PC-3 (cell line): ENCODE data around the gene OLFML2B. TPM values are rescaled to one million over a fixed set of nuclear protein-coding genes. Genes with fewer than 3 reads are reported as not detected.

Experiments used
- ATAC-seq: fragments of 200-7000 bp; cut with Tn5 transposase; 2 replicates; pipeline ENCODE4 v1.9.1; 2020; ENCODE audit warnings: mild to moderate bottlenecking, moderate library complexity
- BruUV-seq: library from RNA; stranded (reverse); fragments of 400-500 nt; replicated peaks from 2 replicates; lab custom pipeline; 2021; lab: Mats Ljungman, UMichigan
- CTCF ChIA-PET: fragments of 300-600 bp; sonication (Branson Sonifier 250); formaldehyde crosslinking; loops from one replicate; lab custom pipeline; 2022; ENCODE audit warnings: antibody characterized with exemption; lab: Charles Lee
- POLR2A ChIA-PET: fragments of 300-600 bp; sonication (Branson Sonifier 250); formaldehyde crosslinking; loops from one replicate; lab custom pipeline; 2022; ENCODE audit warnings: antibody characterized with exemption; ENCODE audit not compliant: unreplicated experiment; lab: Charles Lee
- DNase-seq: peaks from one replicate; pipeline ENCODE4 v3.0.0-alpha.2; 2015
- H2AFZ ChIP-seq: fragments of 300-600 bp; sonication (generic); 2 replicates; pipeline ENCODE4 v1.6.0; 2016; ENCODE audit warnings: antibody characterized with exemption, low read length
- H3F3A ChIP-seq: fragments of 300-600 bp; sonication (generic); one replicate; pipeline ENCODE4 v1.6.0; 2017; ENCODE audit warnings: antibody characterized with exemption, low read length, control low read depth, mild to moderate bottlenecking; ENCODE audit not compliant: unreplicated experiment
- H3K27ac ChIP-seq: fragments of 300-600 bp; sonication (generic); 2 replicates; pipeline ENCODE4 v1.5.1; 2016; ENCODE audit warnings: mild to moderate bottlenecking, low read length
- H3K27me3 ChIP-seq: fragments of 300-600 bp; sonication (generic); 2 replicates; pipeline ENCODE4 v1.6.1; 2016; ENCODE audit warnings: low read length, mixed read lengths
- H3K36me3 ChIP-seq: fragments of 300-600 bp; sonication (generic); 2 replicates; pipeline ENCODE4 v1.6.1; 2016; ENCODE audit warnings: low read depth, mixed run types, low read length, mixed read lengths
- H3K4me1 ChIP-seq: fragments of 300-600 bp; sonication (generic); 2 replicates; pipeline ENCODE4 v1.5.1; 2016; ENCODE audit warnings: low read length; ENCODE audit not compliant: insufficient read depth
- H3K4me2 ChIP-seq: fragments of 300-600 bp; sonication (generic); 2 replicates; pipeline ENCODE4 v1.6.0; 2016; ENCODE audit warnings: low read length
- H3K4me3 ChIP-seq: fragments of 300-600 bp; sonication (generic); 2 replicates; pipeline ENCODE4 v1.5.1; 2016; ENCODE audit warnings: mild to moderate bottlenecking, low read length, mixed read lengths
- H3K79me2 ChIP-seq: fragments of 300-600 bp; sonication (generic); 2 replicates; pipeline ENCODE4 v1.6.1; 2017; ENCODE audit warnings: low read length, mixed read lengths
- H3K9ac ChIP-seq: fragments of 300-600 bp; sonication (generic); 2 replicates; pipeline ENCODE4 v1.6.0; 2016; ENCODE audit warnings: mild to moderate bottlenecking, low read length
- H3K9me2 ChIP-seq: fragments of 300-600 bp; sonication (generic); replicated peaks from 2 replicates; pipeline ENCODE4 v1.6.1; 2016; ENCODE audit warnings: mixed run types, low read length, mixed read lengths
- H3K9me3 ChIP-seq: fragments of 300-600 bp; sonication (generic); 2 replicates; pipeline ENCODE4 v1.6.1; 2016; ENCODE audit warnings: low read length, mixed read lengths
- H4K20me1 ChIP-seq: fragments of 300-600 bp; sonication (generic); 2 replicates; pipeline ENCODE4 v1.6.1; 2016; ENCODE audit warnings: low read length, mixed read lengths
- CTCF ChIP-seq: fragments of 300-600 bp; sonication (generic); conservative IDR thresholded peaks from 2 replicates; pipeline ENCODE4 v1.5.1; 2017; ENCODE audit warnings: antibody characterized with exemption, low read depth, mild to moderate bottlenecking, low read length
- EZH2 ChIP-seq: fragments of 300-600 bp; sonication (generic); IDR thresholded peaks from one replicate; pipeline ENCODE4 v1.6.1; 2017; ENCODE audit warnings: antibody characterized with exemption, mild to moderate bottlenecking, low read length; ENCODE audit not compliant: unreplicated experiment
- EZH2phosphoT487 ChIP-seq: fragments of 300-600 bp; sonication (generic); IDR thresholded peaks from 2 replicates; pipeline ENCODE4 v1.6.1; 2018; ENCODE audit warnings: mild to moderate bottlenecking, antibody characterized with exemption, low read length, borderline replicate concordance
- intact Hi-C: fragments of 100-400 bp; cut with micrococcal nuclease; formaldehyde crosslinking; loops from 2 replicates; pipeline ENCODE4 v1.9.0; 2023
- total RNA-seq: library from RNA; depleted of rRNA; stranded (reverse); fragments of >200 nt; gene quantifications from 2 replicates; pipeline ENCODE4 v1.2.3, GENCODE V29; 2014

The OLFML2B gene
- total RNA-seq, 1 experiment from 2014 or later: 1.4 TPM

GRCh38 chr1:161948435-161948834 lies 75.2 kb downstream of the OLFML2B start:
- H3K4me3 ChIP-seq: no peak overlapping the region
- no peaks in the 10 kb centered on the region for H3K79me2 ChIP-seq
- ATAC-seq (no peak), DNase-seq (no peak)
- H3K9me3 ChIP-seq: no peaks in the 10 kb centered on the region
- H3K27me3 ChIP-seq: no peaks in the 10 kb centered on the region
- BruUV-seq: no TSS peak
- no peaks in the 10 kb centered on the region for H4K20me1 ChIP-seq
- H3K9me2 ChIP-seq: no peaks in the 10 kb centered on the region
- no peak overlapping the region for H2AFZ ChIP-seq
- intact Hi-C loops: no loop called here
- H3F3A ChIP-seq: no peaks in the 10 kb centered on the region
- 0 out of 2 replicates have a peak, but pooled peaks cover 6% of the 10 kb centered on the region for H3K4me1 ChIP-seq
- H3K4me2 ChIP-seq: no peak overlapping the region
- ChIA-PET POLR2A (interaction anchor here (0.6 to 0.7 kb wide), 2 partner anchors 90 to 124 kb away, joined by 3 to 7 read pairs; no protein-coding TSS in a partner anchor), CTCF (no interaction called here)
- 0 out of 2 replicates have a peak, but pooled peaks cover 3% of the 10 kb centered on the region for H3K36me3 ChIP-seq
- no peak for TF ChIP-seq EZH2phosphoT487
- TF ChIP-seq EZH2: no peak
- no peak for TF ChIP-seq CTCF
- H3K27ac ChIP-seq: no peak overlapping the region
- no peak overlapping the region for H3K9ac ChIP-seq

- no peaks in the 10 kb centered on the region for H3K79me2 ChIP-seq
- H3K4me2 ChIP-seq: no peak overlapping the region
- no peaks in the 10 kb centered on the region for H3K9me3 ChIP-seq
- POLR2A ChIA-PET: no interaction called here
- H3K4me1 ChIP-seq: peaks cover 11% of the 10 kb centered on the region
- H3K9ac ChIP-seq: no peak overlapping the region
- CTCF ChIA-PET: no interaction called here
- 0 out of 2 replicates have a peak, but pooled peaks cover 8% of the 10 kb centered on the region for H3K36me3 ChIP-seq
- intact Hi-C loops: no loop called here
- no peak overlapping the region for H2AFZ ChIP-seq
- TF ChIP-seq EZH2phosphoT487 (no peak), EZH2 (no peak), CTCF (no peak)
- H3K27me3 ChIP-seq: no peaks in the 10 kb centered on the region
- no peak overlapping the region for H3K4me3 ChIP-seq
- no peaks in the 10 kb centered on the region for H4K20me1 ChIP-seq
- no TSS peak for BruUV-seq
- H3F3A ChIP-seq: no peaks in the 10 kb centered on the region
- H3K27ac ChIP-seq: no peak overlapping the region
- DNase-seq: no peak
- no peak for ATAC-seq
- H3K9me2 ChIP-seq: no peaks in the 10 kb centered on the region
Observed at GRCh38 chr1:161946071-161946987, 77.3 kb downstream of the OLFML2B start.
